Esophagus (tissue), 2 donors: ENCODE data around the gene EPHA10. TPM values are rescaled to one million over a fixed set of nuclear protein-coding genes. Genes with fewer than 3 reads are reported as not detected.

ENCODE experiments used
- H3K27ac ChIP-seq, 2 donors: one replicate each; pipeline ENCODE4 v1.5.1; 2013; ENCODE audit warnings: low read depth in 2 of 2, mild to moderate bottlenecking in 2 of 2, inconsistent platforms in 1 of 2, low read length in 1 of 2, moderate library complexity in 1 of 2
- H3K27me3 ChIP-seq, 2 donors: one replicate each; pipeline ENCODE4 v1.6.1; 2013; ENCODE audit warnings: low read length in 2 of 2, control low read depth in 1 of 2, mild to moderate bottlenecking in 1 of 2; ENCODE audit not compliant: insufficient read depth in 2 of 2, control insufficient read depth in 1 of 2
- H3K36me3 ChIP-seq, 2 donors: one replicate each; pipeline ENCODE4 v1.6.1; 2013; ENCODE audit warnings: low read length in 1 of 2; ENCODE audit not compliant: control insufficient read depth in 2 of 2, insufficient read depth in 2 of 2
- H3K4me1 ChIP-seq, 2 donors: one replicate each; pipeline ENCODE4 v1.6.1; 2013; ENCODE audit warnings: low read length in 1 of 2; ENCODE audit not compliant: control insufficient read depth in 2 of 2, insufficient read depth in 2 of 2
- H3K4me3 ChIP-seq, 2 donors: one replicate each; pipeline ENCODE4 v1.5.1; 2013; ENCODE audit warnings: low read length in 2 of 2, mild to moderate bottlenecking in 2 of 2, low read depth in 1 of 2, moderate library complexity in 1 of 2
- H3K9me3 ChIP-seq, 2 donors: one replicate each; pipeline ENCODE4 v1.6.1; 2013; ENCODE audit warnings: mild to moderate bottlenecking in 2 of 2, low read depth in 1 of 2, low read length in 1 of 2, moderate library complexity in 1 of 2; ENCODE audit not compliant: control insufficient read depth in 2 of 2, insufficient read depth in 1 of 2
- WGBS, 2 donors: extraction: QIAGEN DNeasy Blood & Tissue Kit; methylation state at CpG; one replicate each; pipeline ENCODE4 v1.1.7; 2013; 5-methylcytosine and 5-hydroxymethylcytosine counted together
- polyA plus RNA-seq, 2 donors: library from polyadenylated mRNA; stranded (reverse); fragments of 200-250 nt; gene quantifications; one replicate each; pipeline ENCODE4 v1.2.3, GENCODE V29; 2013
- donor health status: healthy with polysubstance abuse.
- donor health status: Bipolar disorder and iron deficiency.

Gene EPHA10
- polyA plus RNA-seq, 2 donors: 0.24 to 0.38 TPM

- Histone ChIP-seq H3K27me3 (no peaks in the 10 kb centered on the region), H3K36me3 (peaks cover 12% of the 10 kb centered on the region in 2 donors), H3K27ac (no peak overlapping the region), H3K4me1 (peaks cover 0 to 2% of the 10 kb centered on the region in 2 donors), H3K9me3 (no peaks in the 10 kb centered on the region), H3K4me3 (no peak overlapping the region)
- 92 to 98% methylated on average over 14 of the region's 14 CpGs for WGBS, 2 donors
Observed at GRCh38 chr1:37703061-37703460, 61.9 kb downstream of the EPHA10 start.

GRCh38 chr1:37701051-37701450 is 63.9 kb downstream of the EPHA10 start:
- Histone ChIP-seq H3K4me3 (no peak overlapping the region), H3K27me3 (no peaks in the 10 kb centered on the region), H3K4me1 (peaks cover 0 to 2% of the 10 kb centered on the region in 2 donors), H3K36me3 (peaks cover 5 to 6% of the 10 kb centered on the region in 2 donors), H3K9me3 (no peaks in the 10 kb centered on the region), H3K27ac (no peak overlapping the region)
- WGBS, 2 donors: 61 to 74% methylated on average over 2 of the region's 2 CpGs

- Histone ChIP-seq H3K36me3 (peaks cover 4 to 5% of the 10 kb centered on the region in 2 donors), H3K4me1 (no peaks in the 10 kb centered on the region), H3K27ac (no peak overlapping the region), H3K9me3 (no peaks in the 10 kb centered on the region), H3K27me3 (no peaks in the 10 kb centered on the region), H3K4me3 (no peak overlapping the region)
- 88 to 89% methylated on average over 7 of the region's 7 CpGs for WGBS, 2 donors
Observed at GRCh38 chr1:37699147-37699546, 65.8 kb downstream of the EPHA10 start.

GRCh38 chr1:37697737-37698136 is 67.2 kb downstream of the EPHA10 start:
- H3K36me3 ChIP-seq: peaks cover 0 to 5% of the 10 kb centered on the region in 2 donors
- 90 to 92% methylated on average over 2 of the region's 2 CpGs for WGBS, 2 donors
- no peaks in the 10 kb centered on the region for H3K27me3 ChIP-seq
- H3K4me1 ChIP-seq: no peaks in the 10 kb centered on the region
- H3K4me3 ChIP-seq: no peak overlapping the region
- H3K9me3 ChIP-seq: no peaks in the 10 kb centered on the region
- H3K27ac ChIP-seq: no peak overlapping the region

- Histone ChIP-seq H3K36me3 (peaks cover 0 to 5% of the 10 kb centered on the region in 2 donors), H3K27me3 (no peaks in the 10 kb centered on the region), H3K9me3 (no peaks in the 10 kb centered on the region), H3K27ac (no peak overlapping the region), H3K4me1 (no peaks in the 10 kb centered on the region), H3K4me3 (no peak overlapping the region)
- 77 to 93% methylated on average over 2 of the region's 2 CpGs for whole genome bisulfite sequencing, 2 donors
Observed at GRCh38 chr1:37697090-37697489, 67.8 kb downstream of the EPHA10 start.

- Histone ChIP-seq H3K9me3 (peaks cover 0 to 4% of the 10 kb centered on the region in 2 donors), H3K27ac (peak overlapping the region in 1 of 2 donors; percentile 2), H3K36me3 (no peaks in the 10 kb centered on the region), H3K4me3 (peak overlapping the region; percentile 66 to 73), H3K27me3 (no peaks in the 10 kb centered on the region), H3K4me1 (peaks cover 0 to 13% of the 10 kb centered on the region in 2 donors)
- 1 to 2% methylated on average over 16 of the region's 16 CpGs for WGBS, 2 donors
Observed at GRCh38 chr1:37692834-37693175, 72.1 kb downstream of the EPHA10 start.

GRCh38 chr1:37692078-37692833 is 72.7 kb downstream of the EPHA10 start, which contains the start of gene CDCA8:
Gene CDCA8, plus strand, starts transcription at chr1:37692516. Its CDS starts 175 bp downstream, at chr1:37692691.
- Histone ChIP-seq H3K27me3 (no peaks in the 10 kb centered on the region), H3K36me3 (no peaks in the 10 kb centered on the region), H3K4me3 (peak within 1 kb of the TSS; percentile 66 to 85), H3K9me3 (peaks cover 0 to 4% of the 10 kb centered on the region in 2 donors), H3K4me1 (peaks cover 0 to 13% of the 10 kb centered on the region in 2 donors), H3K27ac (peak within 1 kb of the TSS; percentile 77 to 80)
- WGBS, 2 donors: 0% methylated on average over 53 to 54 of the region's 54 CpGs

GRCh38 chr1:37691497-37692077 is 73.3 kb downstream of the EPHA10 start:
- peaks cover 0 to 13% of the 10 kb centered on the region in 2 donors for H3K4me1 ChIP-seq
- H3K36me3 ChIP-seq: peaks cover 2 to 3% of the 10 kb centered on the region in 2 donors
- no peaks in the 10 kb centered on the region for H3K27me3 ChIP-seq
- peak overlapping the region; percentile 66 to 85 for H3K4me3 ChIP-seq
- WGBS, 2 donors: 2% methylated on average over 45 of the region's 45 CpGs
- peaks cover 0 to 4% of the 10 kb centered on the region in 2 donors for H3K9me3 ChIP-seq
- peak overlapping the region; percentile 77 to 80 for H3K27ac ChIP-seq

GRCh38 chr1:37688926-37689325 is 76.0 kb downstream of the EPHA10 start:
- WGBS, 2 donors: 85 to 89% methylated on average over 4 of the region's 4 CpGs
- Histone ChIP-seq H3K4me1 (peaks cover 0 to 13% of the 10 kb centered on the region in 2 donors), H3K36me3 (peaks cover 6 to 15% of the 10 kb centered on the region in 2 donors), H3K27ac (no peak overlapping the region), H3K9me3 (peaks cover 0 to 4% of the 10 kb centered on the region in 2 donors), H3K27me3 (no peaks in the 10 kb centered on the region), H3K4me3 (no peak overlapping the region)
